ENCODE measurements around the gene SPSB2. TPM values are rescaled to one million over a fixed set of nuclear protein-coding genes. Genes with fewer than 3 reads are reported as not detected.

The SPSB2 gene
- total and polyA plus RNA-seq, 9 of the 15 experiments (the other 6 are each of a cell fraction or from before 2014, with no cell fraction given): 0.10 to 10.6 (median 1.9) TPM

DNA sequence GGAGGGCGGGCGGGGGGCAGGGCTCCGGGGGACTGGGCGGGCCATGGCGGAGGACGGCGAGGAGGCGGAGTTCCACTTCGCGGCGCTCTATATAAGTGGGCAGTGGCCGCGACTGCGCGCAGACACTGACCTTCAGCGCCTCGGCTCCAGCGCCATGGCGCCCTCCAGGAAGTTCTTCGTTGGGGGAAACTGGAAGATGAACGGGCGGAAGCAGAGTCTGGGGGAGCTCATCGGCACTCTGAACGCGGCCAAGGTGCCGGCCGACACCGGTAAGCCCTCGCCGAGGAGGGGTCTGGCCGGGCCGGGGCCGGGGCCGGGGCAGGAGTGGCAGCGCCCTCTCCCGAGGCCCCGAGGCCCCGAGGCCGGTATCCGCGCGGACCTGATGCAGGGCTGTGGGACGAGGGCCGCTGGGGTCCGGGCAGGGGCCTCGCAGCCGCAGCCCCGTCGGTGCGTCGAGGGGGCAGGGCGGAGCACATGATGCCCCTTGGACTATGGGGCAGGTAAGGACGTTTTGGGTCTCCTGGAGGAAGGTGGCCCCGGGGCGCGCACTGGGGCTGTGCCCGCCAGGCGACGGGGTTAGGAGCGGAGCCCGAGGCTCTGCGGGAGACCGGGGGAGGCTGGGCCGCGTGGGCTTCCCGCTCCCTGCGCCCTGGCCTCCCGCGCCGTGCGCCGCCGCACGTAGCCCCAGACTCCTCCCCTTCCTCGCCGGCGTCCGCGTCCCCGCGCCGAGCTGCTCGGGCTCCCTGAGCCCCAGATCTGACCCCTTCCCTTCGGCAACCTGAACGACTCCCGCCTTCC is 5.5 kb downstream of the SPSB2 start, which contains the start of gene TPI1 (continued):
- TF ChIP-seq, protein P1, sequence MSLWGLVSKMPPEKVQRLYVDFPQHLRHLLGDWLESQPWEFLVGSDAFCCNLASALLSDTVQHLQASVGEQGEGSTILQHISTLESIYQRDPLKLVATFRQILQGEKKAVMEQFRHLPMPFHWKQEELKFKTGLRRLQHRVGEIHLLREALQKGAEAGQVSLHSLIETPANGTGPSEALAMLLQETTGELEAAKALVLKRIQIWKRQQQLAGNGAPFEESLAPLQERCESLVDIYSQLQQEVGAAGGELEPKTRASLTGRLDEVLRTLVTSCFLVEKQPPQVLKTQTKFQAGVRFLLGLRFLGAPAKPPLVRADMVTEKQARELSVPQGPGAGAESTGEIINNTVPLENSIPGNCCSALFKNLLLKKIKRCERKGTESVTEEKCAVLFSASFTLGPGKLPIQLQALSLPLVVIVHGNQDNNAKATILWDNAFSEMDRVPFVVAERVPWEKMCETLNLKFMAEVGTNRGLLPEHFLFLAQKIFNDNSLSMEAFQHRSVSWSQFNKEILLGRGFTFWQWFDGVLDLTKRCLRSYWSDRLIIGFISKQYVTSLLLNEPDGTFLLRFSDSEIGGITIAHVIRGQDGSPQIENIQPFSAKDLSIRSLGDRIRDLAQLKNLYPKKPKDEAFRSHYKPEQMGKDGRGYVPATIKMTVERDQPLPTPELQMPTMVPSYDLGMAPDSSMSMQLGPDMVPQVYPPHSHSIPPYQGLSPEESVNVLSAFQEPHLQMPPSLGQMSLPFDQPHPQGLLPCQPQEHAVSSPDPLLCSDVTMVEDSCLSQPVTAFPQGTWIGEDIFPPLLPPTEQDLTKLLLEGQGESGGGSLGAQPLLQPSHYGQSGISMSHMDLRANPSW (CRISPR knock-in tag; IDR thresholded peaks at IDR 0.05): no peak
- TF ChIP-seq, protein P2, sequence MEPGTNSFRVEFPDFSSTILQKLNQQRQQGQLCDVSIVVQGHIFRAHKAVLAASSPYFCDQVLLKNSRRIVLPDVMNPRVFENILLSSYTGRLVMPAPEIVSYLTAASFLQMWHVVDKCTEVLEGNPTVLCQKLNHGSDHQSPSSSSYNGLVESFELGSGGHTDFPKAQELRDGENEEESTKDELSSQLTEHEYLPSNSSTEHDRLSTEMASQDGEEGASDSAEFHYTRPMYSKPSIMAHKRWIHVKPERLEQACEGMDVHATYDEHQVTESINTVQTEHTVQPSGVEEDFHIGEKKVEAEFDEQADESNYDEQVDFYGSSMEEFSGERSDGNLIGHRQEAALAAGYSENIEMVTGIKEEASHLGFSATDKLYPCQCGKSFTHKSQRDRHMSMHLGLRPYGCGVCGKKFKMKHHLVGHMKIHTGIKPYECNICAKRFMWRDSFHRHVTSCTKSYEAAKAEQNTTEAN (CRISPR knock-in tag; IDR thresholded peaks at IDR 0.05): no peak
- TF ChIP-seq ZC3H8 (IDR thresholded peaks at IDR 0.05) (no peak), ILK (tag; IDR thresholded peaks at IDR 0.05; ENCODE audit: borderline replicate concordance, low read depth) (no peak), BRD9 (IDR thresholded peaks at IDR 0.05; ENCODE audit: low read depth, partially characterized antibody) (no peak), RFX5 (IDR thresholded peaks at IDR 0.05; ENCODE audit: low read depth, low read length) (no peak), DNMT1 (IDR thresholded peaks at IDR 0.05) (no peak), GABPB2 (CRISPR knock-in tag; conservative IDR thresholded peaks at IDR 0.05) (no peak), NCOR1 (IDR thresholded peaks at IDR 0.05) (0 out of 2 replicates have a peak, but pooled peaks have one; percentile 36), PML (IDR thresholded peaks at IDR 0.05; ENCODE audit: low read length) (peak; percentile 80), ZNF696 (CRISPR knock-in tag; conservative IDR thresholded peaks at IDR 0.05) (no peak), SUPT5H (IDR thresholded peaks at IDR 0.05) (peak; percentile 97)
- TF ChIP-seq, protein P3, sequence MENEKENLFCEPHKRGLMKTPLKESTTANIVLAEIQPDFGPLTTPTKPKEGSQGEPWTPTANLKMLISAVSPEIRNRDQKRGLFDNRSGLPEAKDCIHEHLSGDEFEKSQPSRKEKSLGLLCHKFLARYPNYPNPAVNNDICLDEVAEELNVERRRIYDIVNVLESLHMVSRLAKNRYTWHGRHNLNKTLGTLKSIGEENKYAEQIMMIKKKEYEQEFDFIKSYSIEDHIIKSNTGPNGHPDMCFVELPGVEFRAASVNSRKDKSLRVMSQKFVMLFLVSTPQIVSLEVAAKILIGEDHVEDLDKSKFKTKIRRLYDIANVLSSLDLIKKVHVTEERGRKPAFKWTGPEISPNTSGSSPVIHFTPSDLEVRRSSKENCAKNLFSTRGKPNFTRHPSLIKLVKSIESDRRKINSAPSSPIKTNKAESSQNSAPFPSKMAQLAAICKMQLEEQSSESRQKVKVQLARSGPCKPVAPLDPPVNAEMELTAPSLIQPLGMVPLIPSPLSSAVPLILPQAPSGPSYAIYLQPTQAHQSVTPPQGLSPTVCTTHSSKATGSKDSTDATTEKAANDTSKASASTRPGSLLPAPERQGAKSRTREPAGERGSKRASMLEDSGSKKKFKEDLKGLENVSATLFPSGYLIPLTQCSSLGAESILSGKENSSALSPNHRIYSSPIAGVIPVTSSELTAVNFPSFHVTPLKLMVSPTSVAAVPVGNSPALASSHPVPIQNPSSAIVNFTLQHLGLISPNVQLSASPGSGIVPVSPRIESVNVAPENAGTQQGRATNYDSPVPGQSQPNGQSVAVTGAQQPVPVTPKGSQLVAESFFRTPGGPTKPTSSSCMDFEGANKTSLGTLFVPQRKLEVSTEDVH (IDR thresholded peaks at IDR 0.05; ENCODE audit: low read depth, partially characterized antibody): no peak
- TF ChIP-seq, protein P4, sequence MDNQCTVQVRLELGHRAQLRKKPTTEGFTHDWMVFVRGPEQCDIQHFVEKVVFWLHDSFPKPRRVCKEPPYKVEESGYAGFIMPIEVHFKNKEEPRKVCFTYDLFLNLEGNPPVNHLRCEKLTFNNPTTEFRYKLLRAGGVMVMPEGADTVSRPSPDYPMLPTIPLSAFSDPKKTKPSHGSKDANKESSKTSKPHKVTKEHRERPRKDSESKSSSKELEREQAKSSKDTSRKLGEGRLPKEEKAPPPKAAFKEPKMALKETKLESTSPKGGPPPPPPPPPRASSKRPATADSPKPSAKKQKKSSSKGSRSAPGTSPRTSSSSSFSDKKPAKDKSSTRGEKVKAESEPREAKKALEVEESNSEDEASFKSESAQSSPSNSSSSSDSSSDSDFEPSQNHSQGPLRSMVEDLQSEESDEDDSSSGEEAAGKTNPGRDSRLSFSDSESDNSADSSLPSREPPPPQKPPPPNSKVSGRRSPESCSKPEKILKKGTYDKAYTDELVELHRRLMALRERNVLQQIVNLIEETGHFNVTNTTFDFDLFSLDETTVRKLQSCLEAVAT (IDR thresholded peaks at IDR 0.05): 0 out of 4 replicates have a peak, but pooled peaks of 1 of the 2 experiments have one; percentile 7
- TF ChIP-seq, protein P5, sequence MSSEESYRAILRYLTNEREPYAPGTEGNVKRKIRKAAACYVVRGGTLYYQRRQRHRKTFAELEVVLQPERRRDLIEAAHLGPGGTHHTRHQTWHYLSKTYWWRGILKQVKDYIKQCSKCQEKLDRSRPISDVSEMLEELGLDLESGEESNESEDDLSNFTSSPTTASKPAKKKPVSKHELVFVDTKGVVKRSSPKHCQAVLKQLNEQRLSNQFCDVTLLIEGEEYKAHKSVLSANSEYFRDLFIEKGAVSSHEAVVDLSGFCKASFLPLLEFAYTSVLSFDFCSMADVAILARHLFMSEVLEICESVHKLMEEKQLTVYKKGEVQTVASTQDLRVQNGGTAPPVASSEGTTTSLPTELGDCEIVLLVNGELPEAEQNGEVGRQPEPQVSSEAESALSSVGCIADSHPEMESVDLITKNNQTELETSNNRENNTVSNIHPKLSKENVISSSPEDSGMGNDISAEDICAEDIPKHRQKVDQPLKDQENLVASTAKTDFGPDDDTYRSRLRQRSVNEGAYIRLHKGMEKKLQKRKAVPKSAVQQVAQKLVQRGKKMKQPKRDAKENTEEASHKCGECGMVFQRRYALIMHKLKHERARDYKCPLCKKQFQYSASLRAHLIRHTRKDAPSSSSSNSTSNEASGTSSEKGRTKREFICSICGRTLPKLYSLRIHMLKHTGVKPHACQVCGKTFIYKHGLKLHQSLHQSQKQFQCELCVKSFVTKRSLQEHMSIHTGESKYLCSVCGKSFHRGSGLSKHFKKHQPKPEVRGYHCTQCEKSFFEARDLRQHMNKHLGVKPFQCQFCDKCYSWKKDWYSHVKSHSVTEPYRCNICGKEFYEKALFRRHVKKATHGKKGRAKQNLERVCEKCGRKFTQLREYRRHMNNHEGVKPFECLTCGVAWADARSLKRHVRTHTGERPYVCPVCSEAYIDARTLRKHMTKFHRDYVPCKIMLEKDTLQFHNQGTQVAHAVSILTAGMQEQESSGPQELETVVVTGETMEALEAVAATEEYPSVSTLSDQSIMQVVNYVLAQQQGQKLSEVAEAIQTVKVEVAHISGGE (CRISPR knock-in tag; IDR thresholded peaks at IDR 0.05): 0 out of 6 replicates have a peak, but pooled peaks of 1 of the 3 experiments have one; percentile 29

Measured in K562 (cell line).